Neural crest cell (in vitro differentiated cells): ENCODE data around the gene PTPRF. TPM values are rescaled to one million over a fixed set of nuclear protein-coding genes. Genes with fewer than 3 reads are reported as not detected.
A peak's percentile ranks its signal among the peaks of the same experiment; 100 is the strongest.

Experiments used
- DNase-seq: peaks from one replicate; pipeline ENCODE4 v3.0.0; 2021; ENCODE audit warnings: low read depth, mixed read lengths, low spot score
- H3K27ac Mint-ChIP-seq: one replicate; pipeline ENCODE4 v1.8.0; 2021; ENCODE audit warnings: mild to moderate bottlenecking, mixed read lengths; ENCODE audit not compliant: unreplicated experiment
- H3K27me3 Mint-ChIP-seq: 2 replicates; pipeline ENCODE4 v1.8.0; 2021; ENCODE audit warnings: low read depth, mild to moderate bottlenecking, mixed read lengths
- H3K36me3 Mint-ChIP-seq: 2 replicates; pipeline ENCODE4 v1.8.0; 2021; ENCODE audit warnings: low read depth, mild to moderate bottlenecking, mixed read lengths
- H3K4me1 Mint-ChIP-seq: 2 replicates; pipeline ENCODE4 v1.8.0; 2021; ENCODE audit warnings: mixed read lengths
- H3K4me3 Mint-ChIP-seq: one replicate; pipeline ENCODE4 v1.8.0; 2021; ENCODE audit warnings: mild to moderate bottlenecking, mixed read lengths
- H3K9me3 Mint-ChIP-seq: 2 replicates; pipeline ENCODE4 v1.8.0; 2021; ENCODE audit warnings: mixed read lengths
- total RNA-seq: library from RNA; stranded (reverse); gene quantifications from 2 replicates; pipeline ENCODE4 v1.2.1, GENCODE V29; 2021
- TF ChIP-seq, protein P1 (sequence below): fragments of 200-600 bp; sonication (generic); conservative IDR thresholded peaks from 2 replicates; pipeline ENCODE4 v1.5.0; 2021; ENCODE audit warnings: antibody characterized with exemption, mild to moderate bottlenecking

PTPRF gene
- total RNA-seq, 1 donor from 2014 or later = 125 TPM

- peaks cover 28% of the 10 kb centered on the region for H3K4me1 Mint-ChIP-seq
- TF ChIP-seq, protein P1, sequence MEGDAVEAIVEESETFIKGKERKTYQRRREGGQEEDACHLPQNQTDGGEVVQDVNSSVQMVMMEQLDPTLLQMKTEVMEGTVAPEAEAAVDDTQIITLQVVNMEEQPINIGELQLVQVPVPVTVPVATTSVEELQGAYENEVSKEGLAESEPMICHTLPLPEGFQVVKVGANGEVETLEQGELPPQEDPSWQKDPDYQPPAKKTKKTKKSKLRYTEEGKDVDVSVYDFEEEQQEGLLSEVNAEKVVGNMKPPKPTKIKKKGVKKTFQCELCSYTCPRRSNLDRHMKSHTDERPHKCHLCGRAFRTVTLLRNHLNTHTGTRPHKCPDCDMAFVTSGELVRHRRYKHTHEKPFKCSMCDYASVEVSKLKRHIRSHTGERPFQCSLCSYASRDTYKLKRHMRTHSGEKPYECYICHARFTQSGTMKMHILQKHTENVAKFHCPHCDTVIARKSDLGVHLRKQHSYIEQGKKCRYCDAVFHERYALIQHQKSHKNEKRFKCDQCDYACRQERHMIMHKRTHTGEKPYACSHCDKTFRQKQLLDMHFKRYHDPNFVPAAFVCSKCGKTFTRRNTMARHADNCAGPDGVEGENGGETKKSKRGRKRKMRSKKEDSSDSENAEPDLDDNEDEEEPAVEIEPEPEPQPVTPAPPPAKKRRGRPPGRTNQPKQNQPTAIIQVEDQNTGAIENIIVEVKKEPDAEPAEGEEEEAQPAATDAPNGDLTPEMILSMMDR = no peak
- H3K36me3 Mint-ChIP-seq = peaks cover 4% of the 10 kb centered on the region
- H3K4me3 Mint-ChIP-seq = peak overlapping the region; percentile 84
- peaks cover 20% of the 10 kb centered on the region for H3K27me3 Mint-ChIP-seq
- H3K9me3 Mint-ChIP-seq = no peaks in the 10 kb centered on the region
- H3K27ac Mint-ChIP-seq = no peak overlapping the region
- DNase-seq = no peak
Observed at GRCh38 chr1:43648221-43648847, 117.7 kb downstream of the PTPRF start.

DNA sequence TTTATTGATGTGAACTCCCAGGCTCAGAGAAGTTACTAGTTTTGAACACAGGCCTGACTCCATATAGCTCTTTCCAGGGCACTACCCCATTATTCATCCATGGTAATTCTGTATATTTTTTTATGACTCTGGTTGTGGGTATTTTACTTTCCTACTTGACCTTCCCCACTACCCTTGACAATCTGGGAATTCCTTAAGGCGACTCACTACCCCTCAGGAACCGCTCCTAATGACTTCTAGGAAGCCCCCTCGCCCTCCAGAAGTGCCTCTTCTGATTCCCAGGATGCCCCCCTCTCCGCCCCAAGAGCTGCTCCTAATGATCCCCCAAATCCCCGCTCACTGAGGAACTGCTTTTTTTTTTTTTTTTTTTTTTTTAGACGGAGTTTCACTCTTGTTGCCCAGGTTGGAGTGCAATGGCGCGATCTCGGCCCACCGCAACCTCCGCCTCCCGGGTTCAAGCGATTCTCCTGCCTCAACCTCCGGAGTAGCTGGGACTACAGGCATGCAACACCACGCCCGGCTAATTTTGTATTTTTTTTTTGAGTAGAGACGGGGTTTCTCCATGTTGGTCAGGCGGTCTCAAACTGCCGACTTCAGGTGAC is 118.3 kb downstream of the PTPRF start:
- Mint-ChIP-seq H3K4me3 (peak overlapping the region; percentile 99), H3K9me3 (no peaks in the 10 kb centered on the region), H3K36me3 (peaks cover 8% of the 10 kb centered on the region)

DNA sequence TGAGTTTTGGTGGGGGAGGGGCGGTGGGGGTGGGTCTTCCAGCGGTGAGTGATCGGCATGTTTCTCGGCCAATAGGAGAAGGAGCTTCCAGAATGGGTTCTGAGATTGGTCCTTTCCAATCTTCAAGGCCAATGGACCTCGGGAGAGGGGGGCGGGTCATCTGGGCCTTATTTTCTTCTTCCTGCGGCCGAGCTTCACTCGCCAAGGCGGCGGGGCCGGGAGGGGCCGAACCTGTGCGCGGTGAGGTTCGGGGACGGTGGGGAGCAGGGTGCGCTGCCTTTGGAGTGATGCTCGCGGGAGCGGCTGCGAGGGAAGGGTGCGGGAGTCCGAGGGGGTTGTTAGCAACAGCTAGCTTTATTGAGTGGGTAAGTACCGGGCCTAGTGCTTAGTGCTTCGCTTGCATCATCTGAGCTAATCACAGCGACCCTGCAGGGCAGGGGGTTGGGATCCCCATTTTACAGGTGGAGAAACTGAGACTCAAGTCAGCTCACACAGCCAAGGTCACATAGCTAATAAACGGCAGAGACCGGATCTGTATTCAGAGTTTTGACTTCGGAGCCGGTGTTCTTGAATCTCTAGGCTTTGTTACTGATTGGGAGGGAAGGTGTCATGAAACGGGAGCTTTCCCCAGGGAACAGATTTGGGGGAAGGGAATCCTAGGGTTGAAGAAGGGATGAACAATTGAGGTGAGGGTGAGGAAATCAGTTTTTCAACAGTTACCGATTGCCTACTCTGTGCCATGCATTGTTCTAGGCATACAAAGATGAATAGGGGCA is 119.8 kb downstream of the PTPRF start:
- Mint-ChIP-seq H3K36me3 (peaks cover 8% of the 10 kb centered on the region), H3K4me3 (peak overlapping the region; percentile 99), H3K27ac (peak overlapping the region; percentile 98), H3K9me3 (no peaks in the 10 kb centered on the region), H3K27me3 (peaks cover 6% of the 10 kb centered on the region), H3K4me1 (peaks cover 31% of the 10 kb centered on the region)
- TF ChIP-seq, protein P1 = no peak
- peak; percentile 89 for DNase-seq

More for the DNA sequence above, 118.3 kb downstream of the PTPRF start:
- TF ChIP-seq, protein P1 = no peak
- Mint-ChIP-seq H3K27me3 (peaks cover 17% of the 10 kb centered on the region), H3K4me1 (peaks cover 31% of the 10 kb centered on the region), H3K27ac (no peak overlapping the region)
- DNase-seq = no peak

DNA sequence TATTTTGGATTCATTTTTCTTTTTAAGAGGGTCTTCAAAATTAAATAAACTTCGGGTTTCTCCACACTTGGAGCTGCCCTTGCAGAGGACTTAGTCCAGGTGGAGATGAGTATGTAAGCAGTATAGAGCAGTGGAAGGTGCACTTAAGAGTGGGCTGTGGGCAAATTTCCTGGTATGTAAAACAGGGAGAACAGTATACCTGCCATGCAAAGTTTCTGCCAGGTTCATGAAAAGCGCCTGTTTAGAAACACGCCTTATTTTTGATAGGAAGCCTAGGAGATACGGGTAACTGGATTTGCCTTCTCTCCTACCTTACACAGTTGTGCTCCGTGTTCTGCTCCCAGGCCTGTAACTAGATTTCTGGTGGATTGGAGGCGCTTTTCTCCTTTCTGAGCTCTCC is 120.5 kb downstream of the PTPRF start:
- TF ChIP-seq, protein P1 = no peak
- no peak overlapping the region for H3K27ac Mint-ChIP-seq
- peaks cover 11% of the 10 kb centered on the region for H3K36me3 Mint-ChIP-seq
- peaks cover 31% of the 10 kb centered on the region for H3K4me1 Mint-ChIP-seq
- DNase-seq = no peak
- peak overlapping the region; percentile 99 for H3K4me3 Mint-ChIP-seq
- no peaks in the 10 kb centered on the region for H3K9me3 Mint-ChIP-seq
- peaks cover 2% of the 10 kb centered on the region for H3K27me3 Mint-ChIP-seq

- Mint-ChIP-seq H3K27me3 (peaks cover 2% of the 10 kb centered on the region), H3K27ac (no peak overlapping the region), H3K4me1 (peaks cover 31% of the 10 kb centered on the region), H3K9me3 (no peaks in the 10 kb centered on the region), H3K36me3 (peaks cover 11% of the 10 kb centered on the region), H3K4me3 (peak overlapping the region; percentile 99)
- DNase-seq = no peak
- TF ChIP-seq, protein P1 = no peak
Observed at GRCh38 chr1:43651902-43652301, 121.2 kb downstream of the PTPRF start.
